DLD1 (cell line): Measurements from ENCODE around the gene RASAL2.
"Not testable (repeated sequence)": the region's sequence is repeated elsewhere in the genome, so short reads cannot be mapped to it uniquely, and the experiment has no call there.

Source experiments
- in situ Hi-C: cut with HindIII; loops from 2 replicates; pipeline ENCODE4 v1.10.0; 2017; ENCODE audit warnings: low sequenced_read_pairs

RASAL2 gene

DNA sequence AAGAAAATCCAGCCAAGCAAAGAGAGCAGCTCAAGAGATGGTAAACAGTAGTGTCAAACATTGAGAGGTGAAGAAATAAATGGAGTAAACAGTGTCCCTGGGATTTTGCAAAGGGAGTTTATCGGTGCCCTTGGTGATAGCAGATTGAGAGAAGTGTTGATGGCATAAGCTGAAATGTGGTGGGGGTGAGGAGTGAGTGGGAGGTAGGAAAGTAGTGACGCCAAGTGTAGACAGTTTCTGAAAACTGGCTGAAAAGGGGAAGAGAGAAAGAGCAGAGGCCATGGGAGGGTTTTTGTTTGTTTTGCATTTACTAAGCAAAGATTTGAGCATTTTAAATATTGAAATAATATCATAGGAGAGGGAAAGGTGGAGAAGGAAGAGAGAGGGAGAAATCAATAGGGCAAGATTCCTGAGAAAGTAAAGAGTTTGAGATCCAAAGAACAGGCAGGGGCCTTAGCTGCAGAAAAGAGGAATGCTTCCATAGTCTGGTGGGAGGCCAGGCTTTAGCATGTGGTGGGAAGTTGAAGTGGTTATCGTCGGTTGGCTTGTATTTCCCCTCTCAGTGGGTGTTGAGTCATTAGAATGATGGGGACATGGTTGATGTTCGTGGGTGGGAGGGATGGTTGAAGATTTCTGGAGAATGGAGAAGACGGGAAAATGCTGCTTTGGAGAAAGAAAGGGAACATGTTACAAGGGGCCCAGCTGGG lies 26.8 kb upstream of the RASAL2 start:
- in situ Hi-C loops: no loop called here

DNA sequence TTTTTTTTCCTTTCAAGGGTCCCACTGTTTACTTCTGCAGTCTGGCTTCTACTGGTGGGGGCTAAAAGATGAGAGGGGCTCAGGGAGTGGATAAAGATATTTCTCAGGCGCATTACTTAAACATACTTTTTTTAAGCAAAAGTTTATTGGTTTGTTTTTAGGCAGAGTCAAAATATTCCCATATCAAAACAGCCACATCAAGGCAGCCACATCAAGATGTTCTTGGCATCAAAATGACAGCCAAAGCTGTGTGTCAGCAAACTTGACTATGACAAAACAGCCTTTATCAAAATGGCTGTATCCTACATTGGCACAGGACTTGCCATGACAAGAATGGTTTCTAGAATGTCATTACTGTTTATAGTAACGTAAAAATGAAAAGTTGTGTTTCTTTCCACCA lies 22.1 kb upstream of the RASAL2 start:
- in situ Hi-C loops: no loop called here

DNA sequence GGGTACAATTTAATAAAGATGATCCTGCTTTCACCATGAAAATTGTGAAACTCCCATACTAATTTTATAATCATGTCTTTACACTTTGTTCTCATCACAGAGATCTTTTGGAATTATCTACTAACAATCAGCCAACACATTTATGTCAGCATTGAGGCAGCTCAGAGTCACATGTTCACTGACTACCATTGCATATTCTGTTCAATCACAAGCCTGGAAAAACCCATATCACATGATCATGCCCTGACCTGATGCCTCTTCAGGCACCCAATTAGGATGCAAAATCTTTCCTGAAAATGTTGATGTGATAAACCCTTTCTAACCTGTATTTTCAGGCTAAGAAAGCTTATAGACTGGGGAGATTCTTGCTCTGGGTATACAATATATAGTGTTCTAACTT lies 21.6 kb upstream of the RASAL2 start:
- in situ Hi-C loops: no loop called here

DNA sequence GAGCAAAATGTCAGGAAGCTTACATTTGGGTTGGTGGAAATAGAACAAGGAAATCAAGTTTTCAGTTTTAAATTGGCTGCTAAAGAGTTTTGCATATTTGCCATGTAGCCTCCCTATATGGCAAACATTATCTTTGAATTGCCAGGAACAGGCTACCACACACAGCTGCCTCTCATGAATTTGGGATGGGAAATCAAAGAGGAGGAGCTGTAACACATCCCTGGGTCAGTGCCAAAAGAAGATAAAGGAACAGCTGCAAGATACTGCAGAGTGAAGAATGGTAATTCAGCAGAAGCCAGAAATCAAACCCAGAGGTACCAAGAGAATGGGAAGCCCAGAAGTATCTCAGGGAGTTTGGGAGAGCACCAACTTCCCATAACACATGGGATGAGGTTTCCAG lies 18.6 kb upstream of the RASAL2 start:
- in situ Hi-C loops: no loop called here

DNA sequence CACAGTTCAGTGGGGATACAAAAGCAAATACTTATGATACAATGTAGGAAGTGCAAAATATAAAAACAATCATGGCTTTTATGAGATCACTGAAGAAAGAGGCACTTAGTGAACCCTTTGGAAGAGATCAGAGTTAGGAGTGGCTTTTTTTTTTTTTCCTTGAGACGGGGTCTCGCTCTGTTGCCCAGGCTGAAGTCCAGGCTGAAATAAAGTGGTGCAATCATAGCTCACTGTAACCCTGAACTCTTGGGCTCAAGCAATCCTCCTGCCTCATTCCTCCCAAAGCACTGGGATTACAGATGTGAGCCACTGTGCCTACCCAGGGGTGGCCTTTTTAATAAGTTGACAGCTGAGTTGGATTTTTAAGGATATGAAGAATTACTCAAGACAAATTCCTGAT lies 17.3 kb upstream of the RASAL2 start:
- in situ Hi-C loops: no loop called here

DNA sequence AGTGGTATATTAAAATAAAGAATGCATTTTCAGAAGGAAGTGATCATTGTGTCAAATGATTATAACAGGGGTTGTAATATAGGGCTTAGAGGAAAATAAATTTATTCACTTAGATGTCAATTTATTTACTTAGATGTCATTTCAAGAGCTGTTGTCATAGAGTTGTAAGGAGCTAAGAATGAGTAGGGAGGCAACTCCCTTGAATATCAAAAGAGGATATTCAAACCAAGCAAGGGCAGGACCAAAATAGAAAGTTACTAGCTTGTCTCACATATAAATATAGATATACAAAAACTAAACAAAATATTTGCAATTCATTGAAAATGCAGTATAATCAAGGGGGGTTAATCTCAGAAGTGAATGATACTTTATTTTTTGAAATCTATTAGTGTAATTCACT lies 16.0 kb upstream of the RASAL2 start:
- in situ Hi-C loops: no loop called here

DNA sequence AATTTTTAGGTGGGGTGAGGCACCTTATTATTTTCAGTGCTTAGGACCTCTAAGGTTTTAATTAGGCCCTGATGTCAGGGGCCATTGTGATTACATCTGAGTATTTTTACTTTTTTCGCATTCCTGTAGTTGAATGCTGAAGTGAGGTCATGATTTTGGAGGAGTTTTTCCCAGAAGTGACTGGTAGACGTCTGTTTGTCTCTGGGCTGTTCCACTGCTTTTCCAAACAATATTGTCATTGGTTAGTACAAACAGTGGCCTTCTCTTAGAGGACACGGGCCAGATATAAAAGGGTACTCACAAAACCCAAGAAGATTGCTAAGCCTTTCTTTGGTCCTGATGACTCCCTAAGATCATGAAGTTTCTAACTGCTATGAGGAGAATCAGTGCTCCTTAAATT lies 7.6 kb upstream of the RASAL2 start:
- in situ Hi-C loops: no loop called here

DNA sequence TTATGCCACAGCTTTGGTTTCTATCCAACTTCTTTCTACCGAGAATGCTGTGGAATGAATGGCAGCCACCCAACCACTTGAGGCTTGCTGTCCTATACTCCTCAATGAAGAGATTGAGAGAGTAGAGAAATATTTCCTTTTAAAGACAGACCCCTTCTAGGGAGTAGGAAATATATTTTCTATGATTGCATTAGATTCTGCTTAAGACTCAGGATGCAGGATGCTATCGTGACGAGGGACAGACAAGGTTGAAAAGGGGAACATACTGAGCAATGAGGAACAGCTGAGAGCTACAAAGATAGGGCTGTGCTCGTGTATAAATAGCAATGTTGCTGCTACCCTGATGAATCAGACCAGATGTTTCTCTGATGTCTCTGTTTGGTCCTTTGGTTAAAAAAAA lies 7.1 kb upstream of the RASAL2 start:
- in situ Hi-C loops: no loop called here

DNA sequence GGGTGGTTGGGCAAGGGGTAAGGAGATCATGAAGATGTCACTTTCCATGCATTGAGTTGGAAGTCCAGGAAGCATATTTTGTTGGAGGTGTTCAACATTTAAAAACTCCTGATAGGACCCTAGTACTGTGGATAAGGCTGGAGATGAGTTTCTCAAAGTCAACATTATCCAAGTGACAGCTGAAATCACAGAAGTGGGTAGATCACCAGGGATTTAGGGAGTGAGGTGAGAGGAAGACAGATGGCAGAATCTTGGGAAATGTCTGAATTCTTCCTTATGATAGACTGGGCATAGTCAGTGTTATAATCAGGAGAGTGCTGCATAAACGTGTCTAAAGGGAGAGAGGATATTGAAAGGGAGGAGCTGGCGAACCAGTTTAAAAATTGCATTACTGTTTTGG lies 5.3 kb upstream of the RASAL2 start:
- in situ Hi-C loops: no loop called here

DNA sequence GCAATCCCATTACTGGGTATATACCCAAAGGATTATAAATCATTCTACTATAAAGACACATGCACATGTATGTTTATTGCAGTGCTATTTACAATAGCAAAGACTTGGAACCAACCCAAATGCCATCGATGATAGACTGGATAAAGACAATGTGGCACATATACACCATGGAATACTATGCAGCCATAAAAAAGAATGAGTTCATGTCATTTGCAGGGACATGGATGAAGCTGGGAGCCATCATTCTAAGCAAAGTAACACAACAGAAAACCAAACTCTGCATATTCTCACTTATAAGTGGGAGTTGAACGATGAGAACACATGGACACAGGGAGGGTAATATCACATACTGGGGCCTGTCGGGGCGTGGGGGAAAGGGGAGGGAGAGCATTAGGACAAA lies 2.5 kb upstream of the RASAL2 start:
- in situ Hi-C loops: not testable (repeated sequence)

DNA sequence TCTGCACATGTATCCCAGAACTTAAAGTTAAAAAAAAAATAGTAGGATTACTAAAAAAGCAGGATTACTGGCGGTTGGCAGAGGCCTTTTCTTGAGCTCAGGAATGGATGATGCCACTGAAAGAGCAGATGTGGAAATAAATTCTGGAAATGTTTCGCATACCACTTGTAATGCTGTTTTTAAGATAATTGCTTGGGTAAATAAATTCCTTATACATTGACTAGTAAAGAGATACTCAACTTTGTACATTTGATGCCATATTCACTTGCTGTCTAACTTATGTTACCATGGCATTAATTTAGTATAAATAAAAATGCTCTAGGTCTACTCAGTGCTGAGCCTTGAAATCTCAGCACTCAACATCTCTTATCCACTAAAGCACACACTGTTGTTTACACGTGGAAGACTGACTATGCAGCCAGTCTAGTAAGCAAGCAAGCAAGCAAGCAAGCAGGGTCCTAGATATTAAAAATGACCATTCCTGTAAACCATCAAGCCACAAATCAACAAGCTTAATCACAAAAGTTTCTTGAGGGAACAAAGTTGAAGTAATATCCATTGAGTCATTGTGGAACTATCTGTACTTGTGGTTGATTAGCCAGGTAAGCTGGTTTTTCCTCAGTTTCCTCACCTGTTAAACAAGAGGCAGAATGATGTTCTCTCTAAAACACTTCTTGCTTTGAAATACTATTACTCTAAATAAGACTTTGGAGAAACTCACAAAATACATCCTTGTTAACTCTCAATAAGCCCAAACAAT lies 1.7 kb upstream of the RASAL2 start:
- in situ Hi-C loops: no loop called here

DNA sequence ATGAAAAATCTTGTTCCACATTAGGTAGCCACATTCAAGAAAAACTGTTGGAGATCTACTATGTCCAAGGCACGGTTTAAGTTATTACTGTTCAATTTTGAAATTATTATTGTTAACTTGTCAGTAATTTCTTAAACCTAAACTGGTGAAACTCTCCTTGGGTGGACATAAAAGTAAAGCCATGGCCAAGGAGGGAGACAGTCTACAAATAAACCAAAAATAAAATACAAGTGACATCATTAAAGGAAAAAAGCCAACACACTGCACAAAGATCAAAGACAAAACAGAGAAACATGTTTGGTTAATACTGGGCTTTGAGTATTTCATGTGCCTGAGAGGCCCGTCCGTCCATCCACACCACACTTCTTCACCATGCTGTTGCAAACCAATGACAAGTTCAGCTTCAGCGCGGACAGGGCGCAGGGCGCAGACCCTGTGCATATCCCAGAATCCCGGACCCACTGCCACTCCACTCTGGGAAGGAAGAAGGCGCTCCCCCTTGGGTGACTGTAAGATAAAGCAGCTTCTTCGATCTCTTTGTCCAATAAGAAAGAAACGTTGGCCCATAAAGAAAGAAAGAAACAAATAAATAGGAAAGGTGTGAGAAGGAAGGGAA lies 918 bp upstream of the RASAL2 start:
- in situ Hi-C loops: no loop called here

DNA sequence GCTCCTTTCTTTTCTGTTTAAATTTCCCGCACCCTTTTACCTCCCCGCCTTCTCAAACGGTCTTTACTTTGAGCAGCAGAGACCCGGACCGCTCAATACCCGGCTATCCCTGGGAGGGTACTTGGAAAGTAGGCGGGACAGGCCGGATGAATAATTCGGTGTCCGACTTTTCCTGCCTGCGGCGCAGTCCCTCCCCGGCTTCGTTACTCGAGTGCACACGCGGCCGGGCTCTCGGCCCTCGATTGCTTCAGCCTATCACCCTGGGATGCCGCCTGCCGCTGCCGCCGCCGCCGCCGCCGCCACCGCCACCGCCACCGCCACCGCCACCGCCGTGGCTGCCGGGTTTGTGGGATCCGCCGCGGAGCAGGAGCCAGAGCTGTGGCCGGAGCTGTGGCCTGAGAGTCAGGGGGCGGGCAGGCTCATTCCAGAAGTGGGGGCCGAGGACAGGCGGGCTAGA lies 382 bp upstream of the RASAL2 start:
- in situ Hi-C loops: no loop called here

DNA sequence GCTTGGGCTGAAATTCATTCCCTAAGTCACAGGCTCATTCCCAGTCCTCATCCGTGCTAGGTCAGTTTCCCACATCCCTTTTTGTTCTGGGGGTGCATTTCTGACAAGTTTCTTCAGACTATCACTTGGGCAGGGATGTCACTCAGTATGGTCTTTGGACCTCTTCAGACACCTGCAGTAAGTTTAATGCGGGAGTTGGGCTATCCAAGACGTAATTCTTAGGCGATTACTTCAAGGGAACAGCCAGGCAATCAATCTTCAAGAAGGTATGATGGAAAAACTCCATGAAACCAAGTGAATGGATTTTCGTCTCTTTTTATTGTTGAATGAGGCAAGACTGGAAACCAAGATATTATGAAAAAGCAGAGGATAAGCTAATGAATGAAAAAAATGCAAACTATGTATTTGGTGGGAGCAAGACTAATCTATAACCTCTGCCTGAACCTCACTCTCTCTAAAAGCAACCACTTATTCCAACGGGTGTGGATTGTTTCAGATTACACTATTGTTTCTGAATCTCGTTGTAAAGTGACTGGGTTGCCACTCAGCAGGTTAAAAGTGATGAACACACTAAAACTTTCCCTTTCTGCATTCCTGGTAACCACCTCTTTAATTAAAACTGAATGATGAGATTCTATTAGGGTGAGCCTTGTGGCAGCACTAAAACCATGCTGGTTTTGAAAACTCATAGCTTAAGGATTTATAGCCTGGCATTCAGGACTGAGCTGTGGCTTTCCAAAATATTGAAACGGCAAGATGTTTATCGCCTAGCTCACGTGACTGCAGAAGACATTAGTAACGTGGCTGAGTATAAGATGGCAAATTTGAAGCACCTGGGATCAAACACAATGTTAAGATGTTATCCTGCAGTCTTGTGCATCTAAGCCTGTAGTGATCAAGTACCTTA lies 1.1 kb downstream of the RASAL2 start:
- in situ Hi-C loops: no loop called here

DNA sequence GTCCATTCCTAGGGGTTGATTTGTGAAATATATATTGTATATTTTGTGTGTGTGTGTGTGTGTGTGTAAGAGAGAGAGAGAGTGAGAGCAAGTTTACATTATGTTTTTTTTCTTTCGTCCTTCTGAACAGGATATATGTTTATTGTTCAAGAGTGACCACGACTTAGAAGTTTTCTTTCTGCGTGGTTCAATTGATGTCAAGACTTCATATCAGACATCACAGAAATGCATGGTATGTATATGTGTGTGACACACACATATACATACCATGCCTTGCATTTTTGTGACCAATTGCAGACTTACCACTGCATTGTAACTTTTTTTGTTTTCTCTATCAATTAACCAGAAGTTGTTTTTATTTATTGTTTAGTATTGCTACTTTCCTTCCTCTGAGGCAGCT lies 2.5 kb downstream of the RASAL2 start:
- in situ Hi-C loops: no loop called here

DNA sequence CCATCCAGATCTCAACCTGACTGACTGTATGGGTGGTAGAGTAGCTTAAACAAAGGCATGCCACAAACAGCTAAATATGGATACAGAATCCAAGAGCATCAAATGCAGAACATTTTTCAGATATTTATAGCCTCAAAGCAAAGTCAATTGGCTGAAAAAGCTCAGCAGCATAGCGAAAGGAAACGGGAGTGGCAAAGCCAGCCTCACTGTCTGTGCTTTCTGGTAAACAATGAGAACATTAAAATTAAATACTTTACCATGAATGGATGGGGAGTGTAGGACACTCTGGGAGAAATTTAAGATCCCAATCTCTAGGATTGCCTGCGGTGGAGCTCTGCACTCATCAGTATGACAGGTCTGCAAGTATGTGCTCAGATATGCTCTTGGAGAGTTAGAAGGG lies 4.4 kb downstream of the RASAL2 start:
- in situ Hi-C loops: no loop called here

DNA sequence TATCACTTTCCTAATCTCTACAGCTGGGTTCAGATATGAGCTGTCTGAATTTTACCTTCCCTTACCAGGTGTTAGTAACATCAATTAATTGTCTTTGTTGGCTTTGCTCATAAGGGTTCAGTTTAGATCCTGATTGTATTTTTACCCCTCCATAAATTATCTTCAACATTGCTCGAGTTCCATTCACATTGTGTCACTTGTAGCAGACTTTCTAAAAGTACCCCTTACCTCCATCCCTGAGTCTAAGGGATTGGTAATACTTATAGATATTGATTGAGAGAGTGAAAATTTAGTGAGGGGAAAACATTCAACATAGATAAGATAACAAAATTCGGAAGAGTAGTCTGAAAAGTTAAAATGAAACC lies 7.3 kb downstream of the RASAL2 start:
- in situ Hi-C loops: no loop called here

DNA sequence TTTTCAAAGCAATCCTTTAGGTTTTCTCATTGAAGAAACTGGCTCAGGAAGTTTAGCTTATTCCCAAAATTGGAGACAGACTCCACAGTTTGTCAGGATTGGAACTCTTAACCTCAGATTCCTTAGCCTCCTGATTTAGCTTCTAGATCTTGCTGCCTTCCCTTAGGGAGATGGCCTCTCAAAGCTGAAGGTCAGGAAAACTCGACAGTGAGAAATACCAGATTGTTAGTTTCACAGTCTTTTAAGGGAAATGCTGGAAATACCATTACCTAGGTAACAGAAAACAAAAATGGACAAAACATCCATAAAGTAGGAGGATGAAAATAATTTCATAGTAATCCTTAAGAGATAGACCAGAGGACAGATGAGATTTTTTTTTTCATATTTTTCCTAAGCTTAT lies 7.8 kb downstream of the RASAL2 start:
- in situ Hi-C loops: no loop called here

DNA sequence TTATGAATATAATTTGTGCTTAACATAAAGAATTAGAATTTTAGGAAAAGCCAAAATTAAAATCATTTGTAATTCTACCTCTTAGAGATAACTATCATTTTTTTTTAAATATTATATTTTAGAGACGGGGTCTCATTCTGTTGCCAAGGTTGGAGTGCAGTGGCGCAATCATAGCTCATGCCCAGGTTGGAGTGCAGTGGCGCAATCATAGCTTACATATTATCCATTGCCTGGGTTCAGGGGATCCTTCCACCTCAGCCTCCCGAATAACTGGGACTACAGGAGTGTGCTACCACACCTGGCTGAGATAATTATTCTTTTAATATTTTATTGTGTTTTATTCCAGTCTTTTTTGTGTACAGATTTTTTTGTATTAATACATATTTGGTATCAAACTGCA lies 8.3 kb downstream of the RASAL2 start:
- in situ Hi-C loops: no loop called here

DNA sequence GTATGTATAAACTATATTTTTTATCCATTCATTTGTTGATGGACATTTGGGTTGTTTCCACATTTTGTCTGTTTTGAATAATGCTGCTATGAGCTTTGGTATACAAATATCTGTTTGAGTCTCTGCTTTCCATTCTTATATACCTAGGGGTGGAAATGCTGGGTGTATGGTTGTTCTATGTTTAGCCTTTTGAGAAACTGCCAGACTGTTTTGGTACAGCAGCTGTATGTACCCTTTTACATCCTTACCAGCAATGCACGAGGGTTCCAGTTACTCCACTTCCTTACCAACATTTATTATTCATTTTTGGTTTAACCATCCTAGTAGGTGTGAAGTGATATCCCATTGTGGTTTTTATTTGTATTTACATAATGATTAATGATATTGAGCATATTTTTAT lies 13.9 kb downstream of the RASAL2 start:
- in situ Hi-C loops: no loop called here
